GM19035 (cell line): ENCODE results near the gene B4GALT1.

ENCODE experiments used
- ATAC-seq: cut with Tn5 transposase; IDR thresholded peaks from one replicate; pipeline ENCODE4 v1.9.1; 2021; ENCODE audit not compliant: unreplicated experiment

Gene B4GALT1

DNA sequence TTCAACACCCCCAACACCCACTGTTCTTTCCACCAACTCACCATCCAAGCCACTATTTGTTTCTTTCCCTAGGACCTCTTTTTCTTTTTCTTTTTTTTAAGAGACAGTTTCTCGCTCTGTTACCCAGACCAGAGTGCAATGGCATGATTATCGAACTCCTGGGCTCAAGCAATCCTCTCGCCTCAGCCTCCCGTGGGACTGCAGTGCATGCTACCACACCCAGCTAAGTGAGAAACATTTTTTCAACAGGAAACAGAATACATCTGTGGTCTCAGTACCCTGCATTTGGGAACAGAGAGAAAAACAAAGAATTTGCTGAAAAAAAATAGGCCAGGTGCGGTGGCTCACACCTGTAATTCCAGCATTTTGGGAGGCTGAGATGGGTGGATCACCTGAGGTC is 24.6 kb downstream of the B4GALT1 start:
- no peak for ATAC-seq

DNA sequence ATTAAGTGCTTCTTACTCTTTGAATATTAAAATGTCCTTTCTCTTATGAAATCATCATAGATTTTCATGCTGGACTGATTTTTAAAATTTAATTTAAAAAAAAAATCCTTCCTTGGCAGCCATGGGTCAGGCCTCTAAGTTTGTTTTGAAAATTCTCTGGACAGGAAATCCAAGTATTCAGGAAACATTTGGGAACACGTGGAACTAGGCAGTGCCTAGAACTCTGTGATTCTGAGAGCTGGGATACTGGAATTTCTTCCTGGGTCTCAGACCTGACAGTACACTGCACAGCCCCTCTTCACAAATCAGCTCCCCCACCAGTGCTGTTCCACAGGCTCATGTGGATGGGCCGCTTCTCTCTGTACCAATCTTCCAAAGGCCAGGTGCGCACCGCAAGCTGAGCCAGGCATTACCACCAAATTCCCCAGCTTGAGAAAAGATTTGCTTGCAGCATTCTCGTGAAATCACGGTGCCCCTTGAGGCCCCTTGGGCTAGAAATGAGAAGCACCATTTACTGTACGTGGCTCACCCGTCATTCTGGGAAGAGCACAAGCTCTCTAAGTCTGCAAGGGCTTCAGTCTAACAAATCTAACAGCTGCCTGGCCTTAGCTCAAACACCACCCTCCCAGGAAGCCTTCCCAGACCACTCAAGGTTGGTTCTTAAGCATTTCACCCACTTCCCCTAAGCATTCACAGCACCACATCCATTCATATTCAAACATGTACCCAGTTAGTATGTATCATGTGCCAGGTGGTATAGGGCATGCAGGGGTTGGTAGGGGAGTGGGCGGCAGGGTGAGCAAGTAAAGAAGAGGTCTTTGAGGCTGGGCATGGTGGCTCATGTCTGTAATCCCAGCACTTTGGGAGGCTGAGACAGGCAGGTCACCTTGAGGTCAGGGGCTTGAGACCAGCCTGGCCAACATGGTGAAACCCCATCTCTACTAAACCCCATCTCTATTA is 26.5 kb downstream of the B4GALT1 start:
- no peak for ATAC-seq

DNA sequence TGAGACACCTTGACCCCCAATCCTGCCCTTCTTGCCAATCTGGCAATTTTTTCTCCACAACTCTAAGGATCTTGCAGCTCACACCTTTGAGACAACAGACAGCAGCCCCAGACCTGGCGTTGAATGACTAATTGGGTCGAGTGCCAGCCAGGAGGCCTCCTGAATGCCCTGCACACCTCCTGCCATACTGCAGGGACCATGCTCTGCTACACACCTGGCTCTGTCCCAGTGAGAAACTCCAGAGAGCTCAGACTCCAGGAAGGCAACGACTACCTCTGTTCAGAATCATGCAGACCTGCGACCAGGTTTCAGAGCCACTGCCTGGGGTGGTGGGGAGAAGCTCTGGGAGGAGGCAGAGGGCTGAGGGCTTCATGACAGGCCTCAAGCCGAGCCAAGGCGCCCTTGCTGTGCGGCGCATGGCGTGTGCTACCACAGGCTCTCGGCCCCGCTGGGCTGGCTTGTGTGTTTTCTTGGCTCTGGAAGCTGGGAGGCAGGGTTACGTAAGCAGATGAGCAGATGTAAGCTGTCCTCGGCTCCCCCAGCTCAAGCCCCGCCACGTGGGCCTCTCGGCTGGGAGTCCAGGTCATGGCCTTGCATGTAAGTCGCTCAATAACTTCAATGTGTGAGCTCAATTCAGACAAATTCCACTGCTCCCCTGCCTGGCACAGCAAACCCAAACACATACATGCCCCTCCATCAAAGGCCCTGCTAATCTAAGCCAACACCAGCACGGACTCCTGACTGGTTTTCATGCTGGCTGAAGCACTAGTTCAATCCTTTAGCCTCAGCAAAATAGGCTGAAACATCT is 27.5 kb downstream of the B4GALT1 start:
- ATAC-seq: no peak

DNA sequence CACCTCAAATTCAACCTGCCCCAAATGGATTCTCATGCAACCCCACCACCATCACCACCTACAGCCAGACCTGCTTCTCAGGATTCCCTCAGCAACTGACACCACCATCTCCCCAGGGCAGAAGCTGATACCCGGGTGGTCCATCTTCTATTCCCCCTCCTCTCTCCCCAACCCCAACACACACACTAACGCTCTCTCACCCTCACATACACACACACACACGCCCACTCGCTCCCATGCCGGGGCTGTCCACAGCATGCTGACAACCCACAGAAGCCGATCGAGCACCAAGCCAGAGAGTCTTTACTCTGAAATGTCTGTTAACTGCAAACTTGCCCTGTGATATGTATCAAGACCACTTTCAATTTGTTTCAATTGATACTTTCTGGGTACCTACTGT is 28.4 kb downstream of the B4GALT1 start:
- no peak for ATAC-seq

DNA sequence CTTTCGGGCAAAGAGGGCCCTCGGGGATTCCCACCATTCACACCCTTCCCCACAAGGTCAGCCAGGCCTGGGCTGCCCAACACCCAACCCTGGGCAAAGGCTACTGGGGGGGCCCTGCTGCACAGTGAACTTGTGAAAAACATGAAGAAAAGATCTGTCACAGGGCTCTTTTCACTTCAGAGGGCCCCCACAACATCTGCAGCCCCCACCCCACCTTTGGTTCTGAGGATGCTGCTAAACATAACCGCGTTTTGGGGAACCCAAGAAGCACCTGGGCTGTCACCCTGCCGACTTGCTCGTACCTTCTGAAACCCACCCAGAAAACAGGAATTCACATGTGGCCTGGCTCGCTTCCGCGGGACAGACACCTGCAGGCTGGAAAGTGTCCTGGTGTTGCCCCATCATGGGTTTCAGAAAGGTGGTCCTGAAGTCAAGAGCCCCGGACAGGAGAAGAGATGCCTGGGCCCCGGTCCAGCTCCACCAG is 29.3 kb downstream of the B4GALT1 start:
- no peak for ATAC-seq

DNA sequence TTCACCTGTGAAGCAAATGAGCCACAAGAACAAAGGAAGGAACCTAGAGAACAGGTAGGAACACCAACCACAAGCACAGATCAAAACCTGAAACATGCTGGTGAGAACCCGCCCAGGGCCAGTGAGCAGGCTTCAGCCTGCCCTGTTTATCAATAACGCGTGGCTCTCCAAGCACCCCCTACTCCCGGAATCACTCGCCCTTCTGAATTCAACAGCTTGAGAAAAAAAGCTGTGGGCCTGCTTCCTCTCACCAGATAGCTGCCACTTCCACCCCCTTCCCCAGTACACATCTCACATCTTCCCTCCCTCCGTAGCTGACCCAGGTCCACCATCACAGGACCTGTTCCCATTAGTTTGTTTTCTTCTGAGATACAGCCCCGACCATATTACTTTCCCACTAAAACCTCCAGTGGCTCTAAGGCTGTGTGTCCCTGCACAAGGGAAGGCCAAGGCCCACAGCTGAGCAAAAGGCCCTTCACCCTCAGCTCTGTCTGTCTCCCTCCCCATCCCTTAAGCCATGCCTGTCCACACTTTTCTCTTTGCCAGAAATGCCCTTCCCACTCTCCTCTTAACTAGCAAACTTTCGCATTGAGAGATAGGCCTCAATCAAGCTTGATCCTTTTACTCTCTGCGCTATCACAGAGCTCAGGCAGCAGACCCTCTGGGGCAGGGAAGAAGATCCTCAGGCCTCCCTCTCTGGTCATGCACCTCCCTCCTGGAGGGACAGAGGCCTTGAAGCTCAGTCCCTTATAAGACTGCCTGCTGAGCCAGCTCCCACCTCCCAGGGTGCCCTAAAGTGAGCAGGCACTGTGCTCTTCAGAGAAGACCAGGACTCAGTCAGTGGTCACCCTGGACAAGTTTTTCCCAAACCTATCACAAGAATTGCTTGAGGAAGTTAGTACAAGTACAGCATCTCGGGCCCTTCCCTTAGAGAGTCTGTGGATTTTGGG is 30.1 kb downstream of the B4GALT1 start:
- ATAC-seq: no peak

DNA sequence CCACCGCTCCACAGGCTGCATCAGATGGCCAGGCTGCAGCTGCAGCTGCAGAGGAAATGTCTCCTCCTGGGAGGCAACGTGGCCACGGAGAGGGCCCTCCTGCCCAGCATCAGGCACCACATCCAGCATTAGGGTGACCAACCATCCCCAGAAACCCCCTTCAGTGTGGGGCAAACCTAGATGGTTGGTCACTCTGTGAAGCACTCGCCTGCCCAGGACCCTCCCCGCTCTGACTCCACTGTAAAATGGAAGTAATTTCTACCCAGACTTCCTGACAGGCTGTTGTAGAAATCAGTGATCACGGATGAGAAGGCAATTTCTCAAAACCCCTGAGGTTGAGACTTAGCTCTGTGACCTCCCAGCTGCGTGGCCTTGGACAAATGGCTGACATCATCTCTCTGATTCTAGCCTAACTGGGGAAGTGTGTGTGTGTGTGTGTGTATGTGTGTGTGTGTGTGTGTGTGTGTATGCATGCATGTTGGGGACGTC is 31.6 kb downstream of the B4GALT1 start:
- no peak for ATAC-seq

DNA sequence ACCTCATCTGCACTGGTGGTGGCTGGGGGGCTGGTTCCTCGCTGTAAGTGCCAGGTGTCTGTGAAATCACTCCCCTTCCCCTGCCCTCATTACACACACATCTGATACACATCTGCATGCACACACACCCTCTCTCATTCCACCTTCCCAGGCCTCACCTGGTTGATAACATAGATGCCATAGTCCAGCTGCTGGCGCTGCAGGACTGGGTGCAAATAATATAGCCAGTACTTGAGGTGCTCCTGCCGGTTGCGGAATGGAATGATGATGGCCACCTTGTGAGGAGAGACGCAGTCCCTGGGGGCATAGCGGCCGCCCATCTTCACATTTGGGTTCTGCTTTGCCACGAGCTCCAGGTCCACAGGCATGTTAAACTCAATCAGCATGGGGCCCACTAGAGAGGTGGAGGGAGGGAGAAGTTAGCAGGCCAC is 32.1 kb downstream of the B4GALT1 start:
- no peak for ATAC-seq

DNA sequence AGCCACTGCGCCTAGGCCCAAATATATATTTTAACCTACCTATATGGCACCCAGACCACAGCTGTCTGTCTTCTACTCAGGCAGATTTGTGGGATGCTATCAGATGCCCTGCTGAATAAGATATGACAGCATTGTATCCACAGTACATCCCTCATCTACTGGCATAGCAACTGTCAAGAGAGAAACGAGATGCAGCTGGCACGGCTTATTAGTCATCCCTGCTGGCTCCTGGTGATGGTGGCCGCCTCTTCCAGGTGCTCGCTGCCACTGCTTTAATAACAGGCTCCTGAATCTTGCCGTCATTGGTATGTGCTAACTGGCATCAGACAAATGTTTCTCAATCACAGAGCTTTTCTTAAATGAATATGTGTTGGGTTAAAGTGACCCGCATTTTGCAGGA is 34.0 kb downstream of the B4GALT1 start:
- ATAC-seq: no peak

DNA sequence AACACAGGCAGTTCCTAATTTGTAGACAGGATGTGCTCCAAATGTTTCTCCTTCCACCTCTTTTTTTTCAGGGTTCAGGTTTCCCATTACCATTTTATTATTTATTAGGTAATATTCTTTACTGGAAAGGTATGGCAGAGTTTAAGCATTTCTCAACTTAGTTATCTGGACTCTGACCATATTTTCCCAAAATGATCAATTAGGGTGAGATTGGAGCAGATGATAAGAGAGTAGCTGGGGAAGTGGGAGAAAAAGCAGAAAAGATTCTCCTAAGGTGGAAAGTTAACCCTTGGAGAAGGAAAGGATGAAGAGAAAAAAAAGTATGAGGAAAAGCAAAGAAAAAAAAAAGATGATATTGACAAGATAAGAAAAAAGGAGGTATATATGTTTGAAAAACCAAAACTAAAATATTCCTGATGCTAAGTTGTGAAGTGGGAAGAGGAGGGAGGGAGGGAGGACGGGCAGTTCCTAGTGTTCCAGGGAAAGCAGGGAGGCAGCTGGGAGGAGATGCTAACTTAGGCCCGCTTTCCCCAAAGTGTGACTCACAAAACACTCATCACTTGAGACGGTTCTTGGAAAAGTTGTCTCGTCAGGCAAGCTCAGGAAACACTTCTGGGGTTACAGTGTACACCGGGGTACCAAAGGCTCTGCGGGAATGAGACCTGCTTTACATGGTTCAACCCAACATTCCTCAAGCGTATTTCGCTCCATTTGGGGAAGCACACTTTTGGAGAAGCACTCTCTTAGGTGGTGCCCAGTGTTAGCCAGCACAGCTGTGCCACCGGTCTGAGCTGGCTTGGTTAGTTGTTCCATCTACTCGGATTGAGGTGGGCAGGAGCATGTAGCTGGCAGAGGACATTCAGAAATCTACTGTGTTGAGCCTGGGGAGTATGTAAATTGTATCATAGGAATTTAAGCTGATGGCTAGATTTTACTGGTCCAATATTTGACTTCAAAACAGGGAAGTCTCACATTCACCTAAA is 35.1 kb downstream of the B4GALT1 start:
- no peak for ATAC-seq

DNA sequence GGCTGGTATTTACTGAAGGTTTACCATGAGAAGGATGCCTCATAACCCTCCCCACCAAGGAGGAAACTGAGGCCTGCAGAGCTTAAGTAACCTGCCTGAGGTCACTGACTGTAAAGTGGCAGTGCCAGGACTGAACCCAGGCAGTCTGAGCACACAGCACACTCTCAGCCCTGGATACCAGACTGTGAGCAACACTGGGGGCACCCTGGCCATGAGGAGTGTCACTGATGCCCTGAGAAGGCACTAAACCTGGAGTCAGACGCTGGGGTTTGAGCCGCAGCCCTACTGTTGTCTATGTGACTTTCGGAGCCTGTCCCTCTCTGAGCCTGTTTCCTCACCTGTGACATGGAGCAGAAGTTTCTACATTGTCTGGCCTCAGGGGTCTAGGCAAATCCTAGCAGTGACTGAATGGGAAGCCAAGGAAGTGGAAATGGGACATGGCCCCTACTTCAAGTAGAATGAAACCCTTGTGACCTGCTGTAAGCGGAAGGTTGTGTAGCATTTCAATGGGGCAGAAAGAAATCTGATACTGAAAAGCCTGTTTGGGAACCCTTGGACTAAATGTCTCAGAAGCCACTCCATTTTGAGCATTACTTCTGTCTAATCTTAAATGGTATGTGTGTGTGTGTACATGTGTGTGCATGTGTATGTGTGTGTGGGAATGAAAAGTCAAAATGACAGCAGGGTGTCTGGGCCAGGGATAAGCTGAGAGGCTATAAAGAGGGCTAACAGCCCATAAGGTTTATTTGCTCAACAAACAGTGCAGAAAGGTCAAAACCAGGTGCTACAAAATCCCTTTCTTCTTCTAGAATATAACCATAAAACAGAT is 36.0 kb downstream of the B4GALT1 start:
- no peak for ATAC-seq

DNA sequence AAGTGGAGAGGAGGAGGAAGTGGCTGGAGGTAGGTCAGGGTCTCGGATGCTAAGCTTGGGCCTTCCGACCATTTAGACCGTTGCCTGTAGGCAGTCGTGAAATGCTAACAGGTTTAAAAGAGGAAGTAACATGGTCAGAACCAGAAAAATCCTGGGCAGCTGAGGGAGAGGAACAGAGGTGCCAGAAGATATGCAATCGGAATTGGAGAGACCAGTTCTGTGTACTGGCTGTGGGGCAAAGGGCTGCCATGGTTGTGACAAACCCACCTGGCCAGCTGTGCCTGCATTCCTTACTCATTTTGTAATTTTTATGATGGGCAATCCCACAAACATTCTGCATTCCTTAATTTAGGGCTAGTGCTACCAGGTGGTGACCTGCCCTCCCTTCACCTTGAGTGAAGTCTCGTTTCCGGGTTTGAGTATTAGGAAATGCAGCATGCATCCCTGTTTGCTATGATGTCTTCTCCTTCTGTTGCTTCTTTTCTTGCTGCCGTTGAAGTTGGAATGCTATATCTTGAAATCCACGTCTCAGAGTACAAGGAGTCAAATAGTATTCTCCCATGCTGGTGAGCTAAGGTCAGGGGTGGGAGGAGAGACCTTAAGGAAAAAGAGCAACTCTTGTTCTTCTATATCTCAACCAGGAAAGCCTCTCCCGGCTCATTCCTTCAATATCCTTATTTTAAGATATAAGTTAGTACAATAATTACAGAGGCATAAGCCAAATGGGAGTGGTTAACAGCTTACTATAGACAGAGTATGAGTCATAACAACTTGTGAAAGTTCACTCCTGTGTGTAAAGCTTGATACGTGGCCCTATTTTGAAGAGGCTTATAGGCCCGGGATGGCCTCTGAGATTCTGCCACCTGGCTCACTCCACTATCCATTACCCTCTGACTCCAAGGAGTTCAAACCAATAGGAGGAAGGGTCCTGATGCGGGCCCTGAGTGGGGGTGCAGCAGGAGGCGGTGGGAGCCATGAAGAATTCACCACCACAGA is 37.0 kb downstream of the B4GALT1 start:
- ATAC-seq: peak; percentile 71

DNA sequence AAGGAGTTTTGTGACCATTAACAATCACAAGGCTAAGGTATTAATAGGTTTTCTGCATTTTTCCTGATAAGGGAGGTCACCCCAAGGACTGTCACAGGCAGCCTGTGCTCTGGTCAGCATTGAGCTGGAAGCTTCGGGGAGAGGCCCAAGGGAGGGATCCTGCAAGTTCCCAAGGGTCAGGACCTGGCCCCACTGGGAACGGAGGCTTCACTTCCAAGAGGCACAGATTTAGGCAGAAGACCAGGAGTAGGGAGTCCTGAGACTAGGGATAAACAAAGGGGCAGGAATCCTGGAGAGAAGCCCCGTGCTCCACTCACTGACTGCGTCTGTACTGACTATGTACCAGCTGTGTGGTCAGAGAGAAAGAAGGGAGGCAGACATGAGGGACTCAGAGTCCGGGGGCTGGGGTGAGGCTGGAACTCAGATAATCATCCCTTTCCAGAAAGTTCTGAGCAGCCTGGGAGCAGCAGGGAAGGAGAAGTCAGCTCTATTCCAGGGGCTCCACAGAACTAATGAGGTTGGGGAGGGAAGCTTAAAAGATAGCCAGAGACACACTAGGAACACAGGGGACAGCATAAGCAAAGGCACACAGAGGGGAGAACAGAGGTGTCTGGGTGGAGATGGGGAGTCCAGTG is 37.8 kb downstream of the B4GALT1 start:
- no peak for ATAC-seq

DNA sequence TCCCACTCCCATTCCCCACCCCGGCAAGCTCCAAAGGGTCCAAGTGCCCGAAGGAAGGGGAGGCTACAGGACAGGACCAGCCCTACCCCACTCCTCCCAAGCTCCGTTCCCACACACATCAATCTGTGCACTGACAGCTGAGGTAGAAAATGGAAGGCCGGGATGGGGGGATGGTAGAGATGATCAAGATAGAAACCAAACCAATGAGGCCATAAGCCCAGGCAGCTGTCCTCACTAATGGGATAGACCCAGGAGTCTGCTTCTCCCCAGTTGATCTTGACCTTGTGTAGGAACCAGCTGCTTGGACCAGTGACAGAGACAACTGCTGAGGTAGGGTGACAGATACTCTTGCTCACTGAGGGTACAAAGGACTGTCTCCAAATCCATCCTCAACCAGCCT is 38.6 kb downstream of the B4GALT1 start:
- no peak for ATAC-seq

DNA sequence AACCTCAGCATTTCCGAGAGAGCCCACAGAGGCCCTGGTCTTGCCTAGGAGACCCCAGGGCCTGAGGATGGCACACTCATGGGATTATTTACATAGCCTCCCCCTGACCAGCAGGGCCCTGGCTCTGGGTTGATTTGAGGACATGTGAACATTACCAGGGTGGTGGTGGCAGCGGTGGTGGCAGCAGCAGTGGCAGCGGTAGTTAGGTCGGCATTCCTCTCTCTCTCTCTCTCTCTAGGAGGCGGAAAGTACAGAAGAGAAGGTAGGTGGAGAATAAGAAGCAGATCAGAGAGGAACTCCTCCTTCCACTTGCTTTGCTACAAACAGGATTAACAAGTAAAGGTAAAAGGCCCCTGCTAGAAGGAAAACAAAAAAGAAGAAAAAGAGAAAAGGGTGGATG is 39.3 kb downstream of the B4GALT1 start:
- ATAC-seq: no peak

DNA sequence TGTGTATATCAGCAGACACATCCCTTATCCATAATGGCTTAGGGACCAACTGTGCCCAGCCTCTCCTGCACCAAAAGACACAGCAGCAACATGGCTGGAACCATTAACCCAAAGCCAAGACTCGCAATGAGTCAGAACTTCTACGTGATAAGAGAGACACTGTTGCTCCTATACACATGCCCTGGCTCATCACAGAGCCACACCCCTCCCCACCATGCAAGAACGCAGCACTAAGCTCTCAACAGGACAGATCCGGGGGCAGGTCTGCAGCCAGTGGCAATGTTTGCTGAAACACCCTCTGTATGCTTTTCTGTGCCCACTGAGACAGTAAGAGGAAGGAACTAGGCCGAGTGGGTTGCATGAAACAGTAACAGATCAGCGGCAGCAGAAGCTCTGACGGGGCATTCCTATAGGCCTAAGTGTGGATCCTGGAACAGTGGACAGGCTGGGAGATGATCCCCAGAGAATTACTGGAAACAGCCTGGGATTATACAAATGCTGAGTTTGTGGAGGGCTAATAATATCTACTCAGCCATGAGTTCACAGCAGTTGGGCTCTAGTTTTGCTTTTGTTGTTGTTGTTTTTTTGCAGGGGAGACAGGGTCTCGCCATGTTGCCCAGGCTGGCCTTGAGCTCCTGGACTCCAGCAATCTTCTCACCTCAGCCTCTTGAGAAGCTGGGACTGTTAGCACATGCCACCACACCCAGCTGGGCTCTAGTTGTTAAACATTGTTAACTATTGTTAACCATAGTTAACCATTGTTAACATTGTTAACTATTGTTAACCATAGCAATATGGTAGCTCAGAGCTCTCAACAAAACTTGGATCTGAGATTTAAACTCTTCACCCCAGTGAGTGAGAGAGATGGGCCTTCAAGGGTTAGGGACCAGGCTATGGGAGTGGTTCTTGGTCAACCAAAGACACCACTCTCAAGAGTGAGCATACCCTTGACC is 41.0 kb downstream of the B4GALT1 start:
- ATAC-seq: no peak
